ENCODE results near the gene SEPTIN7. TPM values are rescaled to one million over a fixed set of nuclear protein-coding genes. Genes with fewer than 3 reads are reported as not detected.

Gene SEPTIN7
- total and polyA plus RNA-seq, 2 donors from 2014 or later, result 125 to 189 TPM

DNA sequence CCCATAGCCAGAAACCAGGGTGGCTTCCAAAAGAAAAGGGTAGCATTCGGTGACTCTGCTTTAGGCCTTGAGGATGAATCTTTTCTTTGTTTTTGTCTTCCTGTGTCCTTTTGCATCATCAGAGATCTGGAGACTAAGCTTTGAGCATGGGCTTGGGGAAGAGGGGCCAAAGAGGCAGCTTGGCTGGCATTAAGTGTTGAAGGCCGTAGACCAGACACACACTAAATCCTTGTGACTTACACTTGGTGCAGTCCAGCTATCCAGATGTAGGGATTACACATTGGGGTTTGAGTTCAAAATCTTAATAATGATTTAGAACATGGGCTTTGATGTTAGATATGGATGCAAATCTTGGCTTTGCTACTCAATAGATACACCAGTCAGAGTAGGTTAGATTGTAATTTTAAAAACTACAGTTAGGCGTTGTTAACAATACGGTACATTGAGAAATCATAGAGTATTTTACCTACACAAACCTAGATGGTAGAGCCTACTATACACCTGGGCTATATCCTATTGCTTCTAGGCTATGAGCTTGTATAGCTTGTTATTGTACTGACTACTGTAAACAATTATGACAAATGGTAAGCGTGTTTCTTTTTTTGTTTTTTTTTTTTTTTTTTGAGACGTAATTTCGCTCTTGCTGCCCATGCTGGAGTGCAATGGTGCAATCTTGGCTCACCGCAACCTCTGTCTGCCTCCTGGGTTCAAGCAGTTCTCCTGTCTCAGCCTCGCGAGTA, 3.5 kb downstream of the SEPTIN7 start:
- H3K36me3 ChIP-seq (ENCODE audit: control insufficient read depth in 2 of 3, insufficient read depth in 3 of 3, low read length in 3 of 3), result no peaks in the 10 kb centered on the region
- no peak for FAIRE-seq
- H3K27ac ChIP-seq (ENCODE audit: low read depth in 2 of 2, low read length in 2 of 2), result no peak overlapping the region
- no peak overlapping the region for H3K4me3 ChIP-seq (ENCODE audit: low read length in 3 of 3)
- TF ChIP-seq, protein P1, sequence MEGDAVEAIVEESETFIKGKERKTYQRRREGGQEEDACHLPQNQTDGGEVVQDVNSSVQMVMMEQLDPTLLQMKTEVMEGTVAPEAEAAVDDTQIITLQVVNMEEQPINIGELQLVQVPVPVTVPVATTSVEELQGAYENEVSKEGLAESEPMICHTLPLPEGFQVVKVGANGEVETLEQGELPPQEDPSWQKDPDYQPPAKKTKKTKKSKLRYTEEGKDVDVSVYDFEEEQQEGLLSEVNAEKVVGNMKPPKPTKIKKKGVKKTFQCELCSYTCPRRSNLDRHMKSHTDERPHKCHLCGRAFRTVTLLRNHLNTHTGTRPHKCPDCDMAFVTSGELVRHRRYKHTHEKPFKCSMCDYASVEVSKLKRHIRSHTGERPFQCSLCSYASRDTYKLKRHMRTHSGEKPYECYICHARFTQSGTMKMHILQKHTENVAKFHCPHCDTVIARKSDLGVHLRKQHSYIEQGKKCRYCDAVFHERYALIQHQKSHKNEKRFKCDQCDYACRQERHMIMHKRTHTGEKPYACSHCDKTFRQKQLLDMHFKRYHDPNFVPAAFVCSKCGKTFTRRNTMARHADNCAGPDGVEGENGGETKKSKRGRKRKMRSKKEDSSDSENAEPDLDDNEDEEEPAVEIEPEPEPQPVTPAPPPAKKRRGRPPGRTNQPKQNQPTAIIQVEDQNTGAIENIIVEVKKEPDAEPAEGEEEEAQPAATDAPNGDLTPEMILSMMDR (IDR thresholded peaks at IDR 0.05; ENCODE audit: borderline replicate concordance, extremely low read depth, insufficient read depth), result no peak
- no peak for DNase-seq
- H3K9me3 ChIP-seq (ENCODE audit: control insufficient read depth in 2 of 3, insufficient read depth in 1 of 3, low read length in 3 of 3), result no peaks in the 10 kb centered on the region
- no peaks in the 10 kb centered on the region for H3K27me3 ChIP-seq (ENCODE audit: control insufficient read depth, insufficient read depth, low read length)
- H3K4me1 ChIP-seq (ENCODE audit: control insufficient read depth in 2 of 3, insufficient read depth in 2 of 3, low read depth in 1 of 3, low read length in 3 of 3), result peaks cover 7 to 13% (median 7%) of the 10 kb centered on the region in 3 donors
- H3K9ac ChIP-seq (ENCODE audit: low read length in 3 of 3), result no peak overlapping the region
- intact Hi-C loops (cut with DNase I), result no loop called here

DNA sequence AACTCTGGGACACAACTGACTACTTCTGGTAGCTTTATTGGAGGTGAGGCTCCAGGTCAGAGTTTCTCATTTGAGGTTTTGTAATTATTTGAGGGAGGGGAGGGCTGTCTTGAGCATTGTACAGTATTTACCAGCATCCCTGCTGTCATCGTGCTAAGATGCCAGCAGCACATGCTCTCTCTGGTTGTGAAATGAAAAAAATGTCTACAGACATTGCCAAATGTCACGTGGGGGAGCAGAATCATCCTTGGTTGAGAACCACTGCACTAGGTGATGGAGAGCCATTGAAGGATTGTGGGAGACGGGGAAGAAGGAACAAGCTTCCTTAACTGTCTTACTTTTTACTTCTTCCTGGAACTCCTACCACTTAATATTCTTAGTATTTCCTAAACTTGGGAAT, 5.0 kb downstream of the SEPTIN7 start:
- intact Hi-C loops (cut with DNase I), result no loop called here
- no peaks in the 10 kb centered on the region for H3K36me3 ChIP-seq (ENCODE audit: control insufficient read depth in 2 of 3, insufficient read depth in 3 of 3, low read length in 3 of 3)
- H3K4me1 ChIP-seq (ENCODE audit: control insufficient read depth in 2 of 3, insufficient read depth in 2 of 3, low read depth in 1 of 3, low read length in 3 of 3), result peaks cover 7 to 13% (median 7%) of the 10 kb centered on the region in 3 donors
- no peak overlapping the region for H3K9ac ChIP-seq (ENCODE audit: low read length in 3 of 3)
- H3K4me3 ChIP-seq (ENCODE audit: low read length in 3 of 3), result no peak overlapping the region
- TF ChIP-seq, protein P1 (IDR thresholded peaks at IDR 0.05; ENCODE audit: borderline replicate concordance, extremely low read depth, insufficient read depth), result no peak
- no peak for DNase-seq
- no peak for FAIRE-seq
- no peaks in the 10 kb centered on the region for H3K9me3 ChIP-seq (ENCODE audit: control insufficient read depth in 2 of 3, insufficient read depth in 1 of 3, low read length in 3 of 3)
- no peaks in the 10 kb centered on the region for H3K27me3 ChIP-seq (ENCODE audit: control insufficient read depth, insufficient read depth, low read length)
- H3K27ac ChIP-seq (ENCODE audit: low read depth in 2 of 2, low read length in 2 of 2), result no peak overlapping the region

DNA sequence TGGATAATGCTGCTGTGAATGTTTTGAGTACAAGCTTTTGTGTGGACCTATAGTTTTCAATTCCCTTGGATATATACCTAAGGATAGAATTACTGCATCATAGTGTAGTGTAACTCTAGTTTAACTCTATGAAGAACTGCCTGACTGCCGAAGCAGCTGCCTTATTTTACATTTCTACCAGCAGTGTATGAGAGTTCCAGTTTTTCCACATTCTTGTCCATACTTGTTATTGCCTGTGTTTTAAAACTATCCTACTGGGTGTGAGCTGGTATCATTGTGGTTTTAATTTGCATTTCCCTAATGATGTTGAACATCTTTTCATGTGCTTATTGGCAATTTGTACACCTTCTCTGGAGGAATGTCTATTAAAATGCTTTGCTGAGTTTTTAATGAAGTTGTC, 15.7 kb downstream of the SEPTIN7 start:
- no peak for FAIRE-seq
- Histone ChIP-seq H3K36me3 (ENCODE audit: control insufficient read depth in 2 of 3, insufficient read depth in 3 of 3, low read length in 3 of 3) (no peaks in the 10 kb centered on the region), H3K27ac (ENCODE audit: low read depth in 2 of 2, low read length in 2 of 2) (no peak overlapping the region), H3K9me3 (ENCODE audit: control insufficient read depth in 2 of 3, insufficient read depth in 1 of 3, low read length in 3 of 3) (peaks cover 0 to 4% (median 0%) of the 10 kb centered on the region in 3 donors), H3K9ac (ENCODE audit: low read length in 3 of 3) (no peak overlapping the region), H3K4me1 (ENCODE audit: control insufficient read depth in 2 of 3, insufficient read depth in 2 of 3, low read depth in 1 of 3, low read length in 3 of 3) (no peaks in the 10 kb centered on the region), H3K4me3 (ENCODE audit: low read length in 3 of 3) (no peak overlapping the region), H3K27me3 (ENCODE audit: control insufficient read depth, insufficient read depth, low read length) (no peaks in the 10 kb centered on the region)
- TF ChIP-seq, protein P1 (IDR thresholded peaks at IDR 0.05; ENCODE audit: borderline replicate concordance, extremely low read depth, insufficient read depth), result no peak
- no peak for DNase-seq
- intact Hi-C loops (cut with DNase I), result no loop called here

Measured in kidney (tissue), 14 donors.